SK-N-SH treated with all-trans-retinoic acid at 6 μM for 48 hours (cell line): ENCODE results near the gene TCP11L2.

Experiments used
- ATAC-seq: fragments of 200-7000 bp; cut with Tn5 transposase; 3 replicates; pipeline ENCODE4 v1.9.1; 2020; ENCODE audit warnings: mild to moderate bottlenecking, moderate library complexity
- ARNTL ChIP-seq: fragments of 450-650 bp; formaldehyde crosslinking; IDR thresholded peaks from 2 replicates; pipeline ENCODE4 v1.5.0; 2020; ENCODE audit warnings: low read depth, mild to moderate bottlenecking, moderate library complexity, borderline replicate concordance
- BACH2 ChIP-seq: fragments of 250-450 bp; sonication (Bioruptor Pico); IDR thresholded peaks from 2 replicates; pipeline ENCODE4 v1.9.0; 2021; ENCODE audit warnings: mild to moderate bottlenecking, borderline replicate concordance
- CSDC2 ChIP-seq: fragments of 250-450 bp; sonication (Bioruptor Pico); IDR thresholded peaks from 2 replicates; pipeline ENCODE4 v1.5.0; 2020; ENCODE audit warnings: mild to moderate bottlenecking, moderate library complexity
- ESRRG ChIP-seq: fragments of 250-450 bp; sonication (Bioruptor Pico); IDR thresholded peaks from 2 replicates; pipeline ENCODE4 v1.6.1; 2021; ENCODE audit warnings: mild to moderate bottlenecking
- GLIS3 ChIP-seq: fragments of 250-450 bp; sonication (Bioruptor Pico); IDR thresholded peaks from 2 replicates; pipeline ENCODE4 v1.5.0; 2020; ENCODE audit warnings: mild to moderate bottlenecking, moderate library complexity
- ISL1 ChIP-seq: fragments of 250-450 bp; sonication (Bioruptor Pico); IDR thresholded peaks from 2 replicates; pipeline ENCODE4 v2.1.2; 2022; ENCODE audit warnings: mild to moderate bottlenecking, moderate library complexity
- OSR1 ChIP-seq: fragments of 250-450 bp; sonication (Bioruptor Pico); IDR thresholded peaks from 2 replicates; pipeline ENCODE4 v1.8.0; 2022; ENCODE audit warnings: moderate library complexity, mild to moderate bottlenecking, inconsistent platforms
- PPARA ChIP-seq: fragments of 250-450 bp; sonication (Bioruptor Pico); IDR thresholded peaks from 2 replicates; pipeline ENCODE4 v1.5.0; 2020; ENCODE audit warnings: mild to moderate bottlenecking, borderline replicate concordance
- SNAI2 ChIP-seq: fragments of 250-450 bp; sonication (Bioruptor Pico); IDR thresholded peaks from 2 replicates; pipeline ENCODE4 v1.5.0; 2020; ENCODE audit warnings: mild to moderate bottlenecking, moderate library complexity
- TOX ChIP-seq: fragments of 250-450 bp; sonication (Bioruptor Pico); IDR thresholded peaks from 2 replicates; pipeline ENCODE4 v1.8.0; 2021; ENCODE audit warnings: mild to moderate bottlenecking, moderate library complexity, borderline replicate concordance
- ZC3H10 ChIP-seq: fragments of 250-450 bp; sonication (Bioruptor Pico); IDR thresholded peaks from 2 replicates; pipeline ENCODE4 v1.5.1; 2021; ENCODE audit warnings: mild to moderate bottlenecking, moderate library complexity
- ZFP3 ChIP-seq: fragments of 250-450 bp; sonication (Bioruptor Pico); IDR thresholded peaks from 2 replicates; pipeline ENCODE4 v1.5.0; 2020; ENCODE audit warnings: mild to moderate bottlenecking, moderate library complexity
- ZFP30 ChIP-seq: fragments of 450-650 bp; formaldehyde crosslinking; IDR thresholded peaks from 2 replicates; pipeline ENCODE4 v1.5.0; 2022; ENCODE audit warnings: mild to moderate bottlenecking, moderate library complexity
- ZNF565 ChIP-seq: fragments of 450-650 bp; formaldehyde crosslinking; conservative IDR thresholded peaks from 2 replicates; pipeline ENCODE4 v1.5.0; 2020; ENCODE audit warnings: low read depth, mild to moderate bottlenecking, moderate library complexity
- ZNF70 ChIP-seq: fragments of 450-650 bp; formaldehyde crosslinking; IDR thresholded peaks from 2 replicates; pipeline ENCODE4 v1.5.0; 2020; ENCODE audit warnings: mild to moderate bottlenecking, moderate library complexity
- ZNF8 ChIP-seq: fragments of 450-650 bp; formaldehyde crosslinking; IDR thresholded peaks from 2 replicates; pipeline ENCODE4 v1.5.0; 2020; ENCODE audit warnings: mild to moderate bottlenecking, moderate library complexity
- TF ChIP-seq, protein P1 (sequence below): fragments of 250-450 bp; sonication (Bioruptor Pico); IDR thresholded peaks from 2 replicates; pipeline ENCODE4 v1.8.0; 2021; ENCODE audit warnings: low read depth, mild to moderate bottlenecking, moderate library complexity, borderline replicate concordance
- TF ChIP-seq, protein P2 (sequence below): fragments of 250-450 bp; sonication (Bioruptor Pico); IDR thresholded peaks from 2 replicates; pipeline ENCODE4 v1.5.1; 2021; ENCODE audit warnings: mild to moderate bottlenecking, moderate library complexity
- TF ChIP-seq, protein P3 (sequence below): fragments of 250-450 bp; sonication (Bioruptor Pico); IDR thresholded peaks from 2 replicates; pipeline ENCODE4 v1.8.0; 2020; ENCODE audit warnings: mild to moderate bottlenecking, moderate library complexity, borderline replicate concordance
- TF ChIP-seq, protein P4 (sequence below): fragments of 250-450 bp; sonication (Bioruptor Pico); IDR thresholded peaks from 2 replicates; pipeline ENCODE4 v1.5.1; 2020; ENCODE audit warnings: low read depth, mild to moderate bottlenecking, moderate library complexity
- TF ChIP-seq, protein P5 (sequence below): fragments of 250-450 bp; sonication (Bioruptor Pico); IDR thresholded peaks from 2 replicates; pipeline ENCODE4 v1.5.0; 2020; ENCODE audit warnings: mild to moderate bottlenecking, moderate library complexity

The TCP11L2 gene

DNA sequence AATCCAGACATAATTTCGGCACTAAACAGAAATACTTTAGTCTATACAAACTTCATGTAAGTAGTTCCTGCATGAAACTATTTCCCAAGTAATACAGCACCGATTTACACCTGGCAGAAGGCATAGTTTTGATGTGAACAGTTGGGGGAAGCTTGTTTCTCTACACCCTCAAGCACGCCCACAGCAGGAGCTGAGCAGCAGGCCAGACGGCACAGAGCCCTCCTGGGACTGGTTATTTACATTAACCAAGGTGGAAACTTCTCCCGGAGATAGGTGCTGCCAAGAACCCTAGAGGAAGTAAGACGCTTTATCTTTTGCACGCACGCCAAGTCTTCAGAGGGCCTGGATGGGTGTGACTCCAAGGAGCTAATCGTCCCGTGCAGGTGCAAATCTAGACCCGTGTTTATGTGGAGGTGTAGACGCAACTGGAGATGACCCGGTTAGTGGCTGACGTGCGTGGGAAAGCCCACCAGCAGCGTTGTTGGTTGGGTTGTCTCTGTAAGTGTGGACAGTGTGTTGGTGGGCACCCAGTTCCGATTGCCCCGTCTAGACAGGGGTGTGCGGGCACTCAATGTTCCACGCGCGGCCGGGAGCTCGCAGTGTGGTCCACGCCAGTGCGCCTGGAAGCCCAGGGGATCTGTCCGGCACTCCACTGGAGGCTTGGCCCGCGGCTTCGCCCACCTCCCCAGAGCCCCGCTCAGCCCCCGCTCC, 767 bp upstream of the TCP11L2 start:
- peak; percentile 52 for ATAC-seq
- no peak for TF ChIP-seq ARNTL
- TF ChIP-seq CSDC2 (CRISPR knock-in tag): no peak
- no peak for TF ChIP-seq BACH2

DNA sequence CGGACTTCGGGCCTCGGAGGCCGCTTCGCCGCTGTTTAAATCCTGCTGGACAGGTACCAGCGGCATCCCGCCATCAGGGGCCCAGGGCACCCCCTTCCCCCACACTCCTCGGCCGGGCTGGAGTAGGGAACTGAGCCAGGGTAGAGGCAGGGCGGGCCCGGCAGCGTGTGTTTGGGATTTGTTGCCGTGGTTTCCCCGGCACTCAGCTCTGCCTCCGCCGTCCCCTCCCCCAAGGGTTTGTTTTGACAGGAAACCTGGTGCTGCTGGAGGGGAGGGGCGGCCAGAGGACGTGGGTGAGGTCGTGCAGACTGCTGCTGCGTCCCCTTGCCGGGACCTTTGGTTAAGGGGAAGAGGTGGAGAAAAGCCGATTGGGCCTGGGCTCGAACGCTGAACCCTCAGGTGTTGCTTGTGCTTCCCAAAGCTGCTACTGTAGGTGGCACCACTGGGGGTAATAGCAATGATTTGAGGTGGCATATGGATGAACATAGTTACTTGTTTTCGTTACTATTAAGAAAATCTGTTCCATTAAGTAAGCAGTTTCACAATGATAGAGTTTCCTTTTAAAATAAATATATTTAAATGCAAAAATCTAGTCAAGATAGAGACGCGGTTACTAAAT, 778 bp downstream of the TCP11L2 start:
- ATAC-seq: peak; percentile 79
- no peak for TF ChIP-seq OSR1 (CRISPR knock-in tag)
- no peak for TF ChIP-seq ISL1
- TF ChIP-seq ZNF565: no peak
- no peak for TF ChIP-seq CSDC2 (CRISPR knock-in tag)
- TF ChIP-seq, protein P1, sequence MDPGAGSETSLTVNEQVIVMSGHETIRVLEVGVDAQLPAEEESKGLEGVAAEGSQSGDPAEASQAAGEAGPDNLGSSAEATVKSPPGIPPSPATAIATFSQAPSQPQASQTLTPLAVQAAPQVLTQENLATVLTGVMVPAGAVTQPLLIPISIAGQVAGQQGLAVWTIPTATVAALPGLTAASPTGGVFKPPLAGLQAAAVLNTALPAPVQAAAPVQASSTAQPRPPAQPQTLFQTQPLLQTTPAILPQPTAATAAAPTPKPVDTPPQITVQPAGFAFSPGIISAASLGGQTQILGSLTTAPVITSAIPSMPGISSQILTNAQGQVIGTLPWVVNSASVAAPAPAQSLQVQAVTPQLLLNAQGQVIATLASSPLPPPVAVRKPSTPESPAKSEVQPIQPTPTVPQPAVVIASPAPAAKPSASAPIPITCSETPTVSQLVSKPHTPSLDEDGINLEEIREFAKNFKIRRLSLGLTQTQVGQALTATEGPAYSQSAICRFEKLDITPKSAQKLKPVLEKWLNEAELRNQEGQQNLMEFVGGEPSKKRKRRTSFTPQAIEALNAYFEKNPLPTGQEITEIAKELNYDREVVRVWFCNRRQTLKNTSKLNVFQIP (CRISPR knock-in tag): no peak
- TF ChIP-seq, protein P2, sequence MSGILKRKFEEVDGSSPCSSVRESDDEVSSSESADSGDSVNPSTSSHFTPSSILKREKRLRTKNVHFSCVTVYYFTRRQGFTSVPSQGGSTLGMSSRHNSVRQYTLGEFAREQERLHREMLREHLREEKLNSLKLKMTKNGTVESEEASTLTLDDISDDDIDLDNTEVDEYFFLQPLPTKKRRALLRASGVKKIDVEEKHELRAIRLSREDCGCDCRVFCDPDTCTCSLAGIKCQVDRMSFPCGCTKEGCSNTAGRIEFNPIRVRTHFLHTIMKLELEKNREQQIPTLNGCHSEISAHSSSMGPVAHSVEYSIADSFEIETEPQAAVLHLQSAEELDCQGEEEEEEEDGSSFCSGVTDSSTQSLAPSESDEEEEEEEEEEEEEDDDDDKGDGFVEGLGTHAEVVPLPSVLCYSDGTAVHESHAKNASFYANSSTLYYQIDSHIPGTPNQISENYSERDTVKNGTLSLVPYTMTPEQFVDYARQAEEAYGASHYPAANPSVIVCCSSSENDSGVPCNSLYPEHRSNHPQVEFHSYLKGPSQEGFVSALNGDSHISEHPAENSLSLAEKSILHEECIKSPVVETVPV (CRISPR knock-in tag): no peak
- TF ChIP-seq BACH2: no peak
- no peak for TF ChIP-seq ESRRG (CRISPR knock-in tag)
- no peak for TF ChIP-seq ZC3H10

DNA sequence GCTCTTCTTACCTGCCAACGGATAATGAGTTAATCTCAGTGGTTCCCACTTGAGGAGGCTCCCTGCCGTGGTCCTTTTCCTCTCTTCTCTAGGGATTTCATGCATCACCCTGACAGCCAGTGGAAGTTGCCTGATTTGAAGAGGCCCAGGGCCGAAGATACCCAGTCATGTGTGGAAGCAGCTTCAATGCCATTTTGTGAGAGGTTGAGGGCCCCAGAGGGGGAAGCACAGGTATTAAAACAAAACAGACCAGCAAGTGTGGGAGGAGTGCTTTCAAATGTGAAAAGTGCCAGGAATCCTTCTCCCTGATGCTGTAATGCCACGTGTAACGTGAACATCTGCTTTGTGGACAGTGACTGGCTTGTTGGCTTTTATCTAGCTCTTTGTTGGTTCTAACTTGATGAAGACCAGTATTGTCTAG, 1.5 kb downstream of the TCP11L2 start:
- ATAC-seq: no peak
- TF ChIP-seq, protein P3, sequence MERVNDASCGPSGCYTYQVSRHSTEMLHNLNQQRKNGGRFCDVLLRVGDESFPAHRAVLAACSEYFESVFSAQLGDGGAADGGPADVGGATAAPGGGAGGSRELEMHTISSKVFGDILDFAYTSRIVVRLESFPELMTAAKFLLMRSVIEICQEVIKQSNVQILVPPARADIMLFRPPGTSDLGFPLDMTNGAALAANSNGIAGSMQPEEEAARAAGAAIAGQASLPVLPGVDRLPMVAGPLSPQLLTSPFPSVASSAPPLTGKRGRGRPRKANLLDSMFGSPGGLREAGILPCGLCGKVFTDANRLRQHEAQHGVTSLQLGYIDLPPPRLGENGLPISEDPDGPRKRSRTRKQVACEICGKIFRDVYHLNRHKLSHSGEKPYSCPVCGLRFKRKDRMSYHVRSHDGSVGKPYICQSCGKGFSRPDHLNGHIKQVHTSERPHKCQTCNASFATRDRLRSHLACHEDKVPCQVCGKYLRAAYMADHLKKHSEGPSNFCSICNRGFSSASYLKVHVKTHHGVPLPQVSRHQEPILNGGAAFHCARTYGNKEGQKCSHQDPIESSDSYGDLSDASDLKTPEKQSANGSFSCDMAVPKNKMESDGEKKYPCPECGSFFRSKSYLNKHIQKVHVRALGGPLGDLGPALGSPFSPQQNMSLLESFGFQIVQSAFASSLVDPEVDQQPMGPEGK (CRISPR knock-in tag): no peak
- TF ChIP-seq, protein P4, sequence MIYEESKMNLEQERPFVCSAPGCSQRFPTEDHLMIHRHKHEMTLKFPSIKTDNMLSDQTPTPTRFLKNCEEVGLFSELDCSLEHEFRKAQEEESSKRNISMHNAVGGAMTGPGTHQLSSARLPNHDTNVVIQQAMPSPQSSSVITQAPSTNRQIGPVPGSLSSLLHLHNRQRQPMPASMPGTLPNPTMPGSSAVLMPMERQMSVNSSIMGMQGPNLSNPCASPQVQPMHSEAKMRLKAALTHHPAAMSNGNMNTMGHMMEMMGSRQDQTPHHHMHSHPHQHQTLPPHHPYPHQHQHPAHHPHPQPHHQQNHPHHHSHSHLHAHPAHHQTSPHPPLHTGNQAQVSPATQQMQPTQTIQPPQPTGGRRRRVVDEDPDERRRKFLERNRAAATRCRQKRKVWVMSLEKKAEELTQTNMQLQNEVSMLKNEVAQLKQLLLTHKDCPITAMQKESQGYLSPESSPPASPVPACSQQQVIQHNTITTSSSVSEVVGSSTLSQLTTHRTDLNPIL (CRISPR knock-in tag): no peak
- TF ChIP-seq ZNF565 (no peak), ZNF8 (CRISPR knock-in tag) (no peak), PPARA (CRISPR knock-in tag) (no peak), ZFP30 (CRISPR knock-in tag) (no peak), ISL1 (no peak), BACH2 (no peak), GLIS3 (CRISPR knock-in tag) (no peak), ZFP3 (CRISPR knock-in tag) (no peak)
- TF ChIP-seq, protein P1 (CRISPR knock-in tag): no peak

DNA sequence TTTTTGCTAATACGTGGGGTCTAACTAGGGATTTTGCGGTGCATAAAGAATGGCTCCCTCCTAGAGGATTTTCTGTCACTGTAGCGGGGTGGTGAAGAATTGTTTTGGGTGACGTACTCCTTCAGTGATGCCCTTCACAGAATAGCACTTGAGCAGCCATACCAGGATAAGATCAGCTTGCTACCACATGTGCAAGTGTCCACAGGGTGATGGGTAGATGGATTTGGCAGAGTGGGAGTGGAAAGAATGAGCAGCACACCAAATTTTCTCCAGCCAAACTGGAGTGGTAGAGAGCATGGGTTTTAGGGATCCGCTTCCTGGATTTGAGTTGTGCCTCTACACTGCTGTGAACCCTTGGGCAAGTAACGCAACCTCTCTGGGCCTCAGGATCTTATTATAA, 2.3 kb downstream of the TCP11L2 start:
- no peak for ATAC-seq
- TF ChIP-seq ZNF70 (CRISPR knock-in tag) (no peak), BACH2 (no peak), TOX (CRISPR knock-in tag) (no peak), ZNF8 (CRISPR knock-in tag) (no peak), OSR1 (CRISPR knock-in tag) (no peak), SNAI2 (CRISPR knock-in tag) (no peak), ZNF565 (no peak), ESRRG (CRISPR knock-in tag) (no peak)
- TF ChIP-seq, protein P5, sequence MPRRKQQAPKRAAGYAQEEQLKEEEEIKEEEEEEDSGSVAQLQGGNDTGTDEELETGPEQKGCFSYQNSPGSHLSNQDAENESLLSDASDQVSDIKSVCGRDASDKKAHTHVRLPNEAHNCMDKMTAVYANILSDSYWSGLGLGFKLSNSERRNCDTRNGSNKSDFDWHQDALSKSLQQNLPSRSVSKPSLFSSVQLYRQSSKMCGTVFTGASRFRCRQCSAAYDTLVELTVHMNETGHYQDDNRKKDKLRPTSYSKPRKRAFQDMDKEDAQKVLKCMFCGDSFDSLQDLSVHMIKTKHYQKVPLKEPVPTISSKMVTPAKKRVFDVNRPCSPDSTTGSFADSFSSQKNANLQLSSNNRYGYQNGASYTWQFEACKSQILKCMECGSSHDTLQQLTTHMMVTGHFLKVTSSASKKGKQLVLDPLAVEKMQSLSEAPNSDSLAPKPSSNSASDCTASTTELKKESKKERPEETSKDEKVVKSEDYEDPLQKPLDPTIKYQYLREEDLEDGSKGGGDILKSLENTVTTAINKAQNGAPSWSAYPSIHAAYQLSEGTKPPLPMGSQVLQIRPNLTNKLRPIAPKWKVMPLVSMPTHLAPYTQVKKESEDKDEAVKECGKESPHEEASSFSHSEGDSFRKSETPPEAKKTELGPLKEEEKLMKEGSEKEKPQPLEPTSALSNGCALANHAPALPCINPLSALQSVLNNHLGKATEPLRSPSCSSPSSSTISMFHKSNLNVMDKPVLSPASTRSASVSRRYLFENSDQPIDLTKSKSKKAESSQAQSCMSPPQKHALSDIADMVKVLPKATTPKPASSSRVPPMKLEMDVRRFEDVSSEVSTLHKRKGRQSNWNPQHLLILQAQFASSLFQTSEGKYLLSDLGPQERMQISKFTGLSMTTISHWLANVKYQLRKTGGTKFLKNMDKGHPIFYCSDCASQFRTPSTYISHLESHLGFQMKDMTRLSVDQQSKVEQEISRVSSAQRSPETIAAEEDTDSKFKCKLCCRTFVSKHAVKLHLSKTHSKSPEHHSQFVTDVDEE (CRISPR knock-in tag): no peak
- TF ChIP-seq, protein P3 (CRISPR knock-in tag): no peak
- TF ChIP-seq, protein P2 (CRISPR knock-in tag): no peak
